Neuronal stem cell (in vitro differentiated cells): Measurements from ENCODE around the gene RNF44.

Experiments used
- DNase-seq: peaks from one replicate; pipeline ENCODE4 v3.0.0-alpha.2; 2013; ENCODE audit warnings: low spot score
- H2AFZ ChIP-seq: one replicate; pipeline ENCODE4 v1.6.1; 2013; ENCODE audit warnings: mild to moderate bottlenecking, low read length, inconsistent platforms
- H2AK5ac ChIP-seq: 2 replicates; pipeline ENCODE4 v1.6.1; 2013; ENCODE audit warnings: low read depth, mild to moderate bottlenecking, inconsistent platforms, low read length, moderate library complexity, mixed read lengths
- H2BK120ac ChIP-seq: 2 replicates; pipeline ENCODE4 v1.6.1; 2013; ENCODE audit warnings: low read depth, mild to moderate bottlenecking, inconsistent platforms, low read length, moderate library complexity, mixed read lengths
- H2BK12ac ChIP-seq: one replicate; pipeline ENCODE4 v1.6.1; 2013; ENCODE audit warnings: low read length, inconsistent platforms
- H2BK15ac ChIP-seq: 2 replicates; pipeline ENCODE4 v1.6.1; 2013; ENCODE audit warnings: mild to moderate bottlenecking, low read length, inconsistent platforms, mixed read lengths
- H2BK5ac ChIP-seq: one replicate; pipeline ENCODE4 v1.6.1; 2013; ENCODE audit warnings: inconsistent platforms, mild to moderate bottlenecking, low read length, moderate library complexity
- H3K14ac ChIP-seq: one replicate; pipeline ENCODE4 v1.6.1; 2013; ENCODE audit warnings: low read length, inconsistent platforms
- H3K18ac ChIP-seq: 2 replicates; pipeline ENCODE4 v1.6.1; 2013; ENCODE audit warnings: low read length, inconsistent platforms
- H3K23ac ChIP-seq: 2 replicates; pipeline ENCODE4 v1.6.1; 2013; ENCODE audit warnings: low read depth, mild to moderate bottlenecking, mixed read lengths, low read length, inconsistent platforms; ENCODE audit not compliant: poor library complexity
- H3K27ac ChIP-seq: replicated peaks from 3 replicates; pipeline ENCODE4 v1.5.1; 2013; ENCODE audit warnings: low read length, inconsistent platforms
- H3K27me3 ChIP-seq, 3 experiments: 2 replicates each; pipeline ENCODE4 v1.6.1; 2013; ENCODE audit warnings: low read length in 3 of 3, mild to moderate bottlenecking in 2 of 3, inconsistent platforms in 1 of 3, low read depth in 1 of 3, mixed read lengths in 1 of 3, moderate library complexity in 1 of 3; ENCODE audit not compliant: control insufficient read depth in 3 of 3, insufficient read depth in 3 of 3
- H3K36me3 ChIP-seq, 2 donors: replicated peaks in 1 of 2; 2 replicates each; pipeline ENCODE4 v1.6.1; 2013; ENCODE audit warnings: low read length in 2 of 2; ENCODE audit not compliant: control insufficient read depth in 2 of 2, insufficient read depth in 2 of 2
- H3K4ac ChIP-seq: 2 replicates; pipeline ENCODE4 v1.6.1; 2013; ENCODE audit warnings: inconsistent platforms, mild to moderate bottlenecking, low read length, moderate library complexity
- H3K4me1 ChIP-seq, 2 donors: 1 replicate in 1 of 2; 2 replicates in 1 of 2; pipeline ENCODE4 v1.6.1; 2013; ENCODE audit warnings: low read length in 2 of 2, low read depth in 1 of 2; ENCODE audit not compliant: control insufficient read depth in 2 of 2, insufficient read depth in 1 of 2
- H3K4me2 ChIP-seq: one replicate; pipeline ENCODE4 v1.6.1; 2013; ENCODE audit warnings: mild to moderate bottlenecking, low read length, inconsistent platforms; ENCODE audit not compliant: insufficient read depth, poor library complexity, severe bottlenecking
- H3K4me3 ChIP-seq, 2 donors: 2 replicates each; pipeline ENCODE4 v1.5.1; 2013; ENCODE audit warnings: low read length in 2 of 2, mild to moderate bottlenecking in 2 of 2, inconsistent platforms in 1 of 2, moderate library complexity in 1 of 2
- H3K79me1 ChIP-seq: one replicate; pipeline ENCODE4 v1.6.1; 2013; ENCODE audit warnings: low read depth, mild to moderate bottlenecking, inconsistent platforms, low read length, moderate library complexity
- H3K9ac ChIP-seq: one replicate; pipeline ENCODE4 v1.6.1; 2013; ENCODE audit warnings: mild to moderate bottlenecking, low read depth, low read length, inconsistent platforms; ENCODE audit not compliant: poor library complexity
- H3K9me3 ChIP-seq, 2 donors: replicated peaks in 1 of 2; 2 replicates each; pipeline versions ENCODE3 to v1.6.1; 2013; ENCODE audit warnings: low read length in 2 of 2, mild to moderate bottlenecking in 2 of 2, inconsistent platforms in 1 of 2, low read depth in 1 of 2, mixed read lengths in 1 of 2, moderate library complexity in 1 of 2; ENCODE audit not compliant: control insufficient read depth in 2 of 2, insufficient read depth in 1 of 2
- H4K8ac ChIP-seq: one replicate; pipeline ENCODE4 v1.6.1; 2013; ENCODE audit warnings: low read depth, mild to moderate bottlenecking, inconsistent platforms, low read length, moderate library complexity
- H4K91ac ChIP-seq: one replicate; pipeline ENCODE4 v1.6.1; 2013; ENCODE audit warnings: low read length, low read depth, mild to moderate bottlenecking, inconsistent platforms; ENCODE audit not compliant: poor library complexity
- WGBS, 2 donors: extraction: QIAGEN DNeasy Blood & Tissue Kit; methylation state at CpG; one replicate each; pipeline ENCODE4 v1.1.7; 2013; ENCODE audit warnings: missing lambda C conversion rate in 2 of 2, mixed read lengths in 1 of 2; ENCODE audit not compliant: insufficient read length in 2 of 2, insufficient replicate concordance in 1 of 2; ENCODE audit errors: extremely low coverage in 2 of 2; 5-methylcytosine and 5-hydroxymethylcytosine counted together

RNF44 gene

DNA sequence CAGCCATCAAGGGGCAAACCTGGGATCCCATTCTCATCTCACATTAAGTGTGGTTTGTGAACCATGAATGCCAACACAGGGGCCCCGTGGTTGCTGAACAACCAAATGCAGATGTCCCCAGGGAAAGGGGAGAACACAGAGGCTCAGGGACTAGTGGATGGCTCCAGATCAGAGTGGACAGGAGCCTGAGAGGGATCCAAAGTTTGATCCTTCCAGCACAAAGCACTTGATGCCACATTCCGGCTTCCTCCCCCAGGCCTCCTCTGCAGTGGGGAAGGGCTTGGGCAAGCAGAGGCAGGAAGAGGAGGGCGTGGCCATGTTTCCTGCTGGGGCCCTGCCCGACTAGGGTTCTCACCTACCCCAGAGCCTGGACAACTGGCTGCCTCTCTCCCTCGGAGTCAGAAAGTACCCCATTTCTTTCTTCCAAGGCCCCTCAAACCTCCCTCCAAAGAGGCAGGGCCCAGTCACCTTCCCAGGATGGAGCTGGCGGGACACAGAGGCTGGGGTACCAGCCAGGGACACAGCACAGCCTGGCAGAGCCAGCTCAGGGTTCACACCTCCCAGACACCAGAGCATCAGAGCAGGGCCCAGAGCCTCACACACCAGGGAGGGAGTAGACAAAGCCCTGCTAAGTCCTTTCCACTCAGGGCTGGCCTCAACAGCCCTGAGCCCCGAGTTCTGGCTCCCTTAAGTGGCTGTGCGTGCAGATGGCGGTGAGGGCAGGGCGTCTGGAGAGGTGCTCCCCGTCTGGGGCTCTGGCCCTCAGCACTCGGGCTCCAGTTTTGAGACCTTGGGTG, 4.3 kb upstream of the RNF44 start:
- DNase-seq = no peak
- no peak overlapping the region for H4K8ac ChIP-seq
- WGBS, 2 donors = no CpG with 5 or more reads among the region's 12 CpGs
- no peak overlapping the region for H2BK120ac ChIP-seq
- H3K18ac ChIP-seq = peak overlapping the region; percentile 88
- H2AFZ ChIP-seq = peak overlapping the region; percentile 93
- H3K4me1 ChIP-seq = peaks cover 17 to 18% of the 10 kb centered on the region in 2 donors
- H3K4me2 ChIP-seq = no peak overlapping the region
- H3K27ac ChIP-seq = no peak overlapping the region
- H2AK5ac ChIP-seq = peak overlapping the region; percentile 85
- H3K4me3 ChIP-seq = no peak overlapping the region
- no peak overlapping the region for H2BK5ac ChIP-seq
- H2BK15ac ChIP-seq = peak overlapping the region; percentile 79
- H3K23ac ChIP-seq = peak overlapping the region; percentile 12
- H3K79me1 ChIP-seq = no peaks in the 10 kb centered on the region
- H3K27me3 ChIP-seq = peaks cover 0 to 31% (median 4%) of the 10 kb centered on the region in 3 experiments
- no peaks in the 10 kb centered on the region for H3K36me3 ChIP-seq
- no peak overlapping the region for H4K91ac ChIP-seq
- H3K14ac ChIP-seq = no peak overlapping the region
- H3K4ac ChIP-seq = peak overlapping the region; percentile 61
- peak overlapping the region; percentile 93 for H2BK12ac ChIP-seq
- H3K9ac ChIP-seq = peak overlapping the region; percentile 86
- H3K9me3 ChIP-seq = no peaks in the 10 kb centered on the region

DNA sequence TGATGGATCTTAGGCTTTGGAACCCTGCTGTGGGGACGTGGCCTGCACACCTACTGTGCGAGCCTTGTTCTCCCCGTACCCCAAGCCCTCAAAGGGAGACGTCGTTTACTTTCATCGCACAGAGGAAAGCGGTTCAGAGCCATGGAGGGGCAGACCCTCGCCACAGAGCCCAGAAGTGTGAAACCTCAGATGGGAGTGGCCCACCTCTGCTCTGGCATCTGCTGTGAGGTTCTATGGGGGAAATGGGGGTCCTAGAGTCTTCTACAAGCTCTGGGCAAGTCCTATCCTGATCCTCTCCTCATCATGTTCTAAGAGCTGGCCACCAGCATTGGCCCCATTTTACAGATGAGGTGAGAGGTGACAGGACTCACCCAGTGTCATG, 3.7 kb upstream of the RNF44 start:
- H3K9ac ChIP-seq = peak overlapping the region; percentile 57
- no peaks in the 10 kb centered on the region for H3K36me3 ChIP-seq
- H3K79me1 ChIP-seq = peaks cover 2% of the 10 kb centered on the region
- H3K9me3 ChIP-seq = no peaks in the 10 kb centered on the region
- peak overlapping the region; percentile 61 for H3K4ac ChIP-seq
- H4K8ac ChIP-seq = no peak overlapping the region
- no peak overlapping the region for H3K4me3 ChIP-seq
- no peak overlapping the region for H4K91ac ChIP-seq
- WGBS, 2 donors = no CpG with 5 or more reads among the region's 8 CpGs
- no peak overlapping the region for H2BK5ac ChIP-seq
- no peak overlapping the region for H2BK120ac ChIP-seq
- peak overlapping the region; percentile 79 for H2BK15ac ChIP-seq
- peak overlapping the region; percentile 71 for H2AK5ac ChIP-seq
- no peak overlapping the region for H3K27ac ChIP-seq
- no peak for DNase-seq
- H2BK12ac ChIP-seq = no peak overlapping the region
- H3K27me3 ChIP-seq = peaks cover 0 to 31% (median 4%) of the 10 kb centered on the region in 3 experiments
- peaks cover 17 to 19% of the 10 kb centered on the region in 2 donors for H3K4me1 ChIP-seq
- no peak overlapping the region for H3K4me2 ChIP-seq
- peak overlapping the region; percentile 2 for H3K18ac ChIP-seq
- H3K23ac ChIP-seq = no peak overlapping the region
- peak overlapping the region; percentile 58 for H3K14ac ChIP-seq
- H2AFZ ChIP-seq = no peak overlapping the region

DNA sequence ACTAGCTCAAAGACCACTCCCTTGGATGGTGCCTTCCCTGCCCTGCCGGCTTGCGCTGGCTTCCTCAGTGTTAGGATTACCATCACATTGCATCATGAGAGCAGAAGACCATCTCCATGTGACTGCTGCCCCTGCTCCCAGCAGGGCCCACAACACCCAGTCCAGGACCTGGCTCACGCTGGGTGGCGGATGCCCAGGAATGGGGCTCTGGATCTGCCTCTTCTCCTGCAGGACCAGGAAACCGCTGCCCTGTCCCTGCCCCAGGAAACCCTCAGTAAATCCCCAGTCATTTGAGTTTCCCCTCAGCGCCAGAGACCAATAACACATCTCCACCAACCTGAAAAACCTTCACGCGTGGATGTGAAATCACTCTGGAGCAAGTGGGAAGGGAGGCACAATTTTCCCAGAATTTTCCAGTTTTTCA, 3.3 kb upstream of the RNF44 start:
- peaks cover 18 to 23% of the 10 kb centered on the region in 2 donors for H3K4me1 ChIP-seq
- H2BK12ac ChIP-seq = no peak overlapping the region
- no peak overlapping the region for H3K14ac ChIP-seq
- no peak overlapping the region for H3K27ac ChIP-seq
- no peak overlapping the region for H3K4ac ChIP-seq
- H3K23ac ChIP-seq = no peak overlapping the region
- H3K79me1 ChIP-seq = peaks cover 2% of the 10 kb centered on the region
- H3K4me2 ChIP-seq = no peak overlapping the region
- no peak overlapping the region for H2BK5ac ChIP-seq
- H4K91ac ChIP-seq = no peak overlapping the region
- H3K36me3 ChIP-seq = peaks cover 0 to under 1% of the 10 kb centered on the region in 2 donors
- H2BK120ac ChIP-seq = no peak overlapping the region
- H3K9me3 ChIP-seq = no peaks in the 10 kb centered on the region
- no CpG with 5 or more reads among the region's 8 CpGs for WGBS, 2 donors
- H2AFZ ChIP-seq = no peak overlapping the region
- H3K9ac ChIP-seq = no peak overlapping the region
- no peak overlapping the region for H3K18ac ChIP-seq
- no peak overlapping the region for H2BK15ac ChIP-seq
- no peak overlapping the region for H4K8ac ChIP-seq
- no peak overlapping the region for H2AK5ac ChIP-seq
- H3K27me3 ChIP-seq = peaks cover 0 to 29% (median 4%) of the 10 kb centered on the region in 3 experiments
- DNase-seq = no peak
- H3K4me3 ChIP-seq = no peak overlapping the region

DNA sequence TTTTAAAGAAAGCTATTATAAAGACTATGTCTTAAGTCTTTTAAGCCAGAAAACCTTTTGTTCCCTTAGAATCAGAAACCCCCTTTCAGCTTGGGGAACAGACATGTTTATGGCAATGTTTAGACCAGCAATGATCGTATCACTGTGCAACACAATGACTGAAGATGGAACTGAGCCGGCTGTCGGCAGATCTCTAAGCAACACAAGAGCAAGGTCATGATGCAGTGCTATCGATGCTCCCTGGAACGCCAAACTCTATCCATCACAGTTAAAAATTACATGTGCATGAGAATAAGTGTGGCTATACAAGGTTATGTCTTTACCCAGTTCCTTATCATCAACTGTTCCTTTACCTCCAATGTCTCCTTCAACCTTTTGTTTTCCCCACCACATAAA, 1.8 kb upstream of the RNF44 start:
- H2AK5ac ChIP-seq = no peak overlapping the region

More for the DNA sequence above, 1.8 kb upstream of the RNF44 start:
- Histone ChIP-seq H2AFZ (no peak overlapping the region), H3K27me3 (peaks cover 0 to 16% (median 0%) of the 10 kb centered on the region in 3 experiments), H3K18ac (no peak overlapping the region), H4K91ac (no peak overlapping the region), H3K9me3 (no peaks in the 10 kb centered on the region), H3K14ac (no peak overlapping the region), H3K23ac (no peak overlapping the region), H2BK12ac (no peak overlapping the region), H3K36me3 (peaks cover 6 to 15% of the 10 kb centered on the region in 2 donors), H3K9ac (no peak overlapping the region), H4K8ac (no peak overlapping the region), H3K4me3 (no peak overlapping the region), H2BK5ac (no peak overlapping the region), H3K4me1 (peaks cover 21 to 32% of the 10 kb centered on the region in 2 donors), H3K4ac (no peak overlapping the region), H3K27ac (no peak overlapping the region), H3K79me1 (peaks cover 3% of the 10 kb centered on the region), H2BK120ac (no peak overlapping the region), H2BK15ac (no peak overlapping the region), H3K4me2 (no peak overlapping the region)
- no CpG with 5 or more reads among the region's 5 CpGs for WGBS, 2 donors
- DNase-seq = no peak
